ENCODE measurements around the gene CAPN9.

DNA sequence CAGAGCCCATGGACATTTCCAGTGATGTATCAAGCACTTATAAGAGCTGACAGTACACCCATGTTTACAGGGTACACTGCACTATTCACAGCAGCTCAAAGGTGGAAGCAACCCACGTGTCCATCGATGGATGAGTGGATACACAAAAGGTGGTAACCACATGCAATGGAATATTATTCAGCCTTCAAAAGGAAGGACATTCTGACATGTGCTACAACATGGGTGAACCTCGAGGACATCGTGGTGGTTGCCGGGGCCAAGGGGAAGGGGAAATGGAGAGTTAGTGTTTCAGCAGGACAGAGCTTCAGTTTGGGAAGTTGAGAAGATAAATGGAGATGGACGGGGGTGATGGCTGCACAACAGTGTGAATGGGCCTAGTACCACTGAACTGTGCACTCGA lies 42.4 kb upstream of the CAPN9 start:
- no peak for TF ChIP-seq CTCF (tag by site-specific recombination; IDR thresholded peaks at IDR 0.05)
- no peak for TF ChIP-seq ELK4 (IDR thresholded peaks at IDR 0.05; ENCODE audit: borderline replicate concordance, low read depth, low read length)
